CD4-positive, alpha-beta T cell treated with Interleukin-15 for 1 hour (primary cell): ENCODE results near the gene MAF.
A peak's percentile ranks its signal among the peaks of the same experiment; 100 is the strongest.

ENCODE experiments used
- DNase-seq: peaks from one replicate; pipeline ENCODE4 v3.0.0-alpha.2; 2020

The MAF gene

GRCh38 chr16:79610771-79611170, 10.2 kb upstream of the MAF start:
- DNase-seq: no peak

- DNase-seq: no peak
These were observed 9.3 kb upstream of the MAF start for GRCh38 chr16:79609861-79610260.

- no peak for DNase-seq
These were observed 8.4 kb upstream of the MAF start for GRCh38 chr16:79608976-79609375.

- no peak for DNase-seq
These were observed 7.0 kb upstream of the MAF start for GRCh38 chr16:79607587-79607986.

- no peak for DNase-seq
These were observed 5.5 kb upstream of the MAF start for GRCh38 chr16:79605999-79606398.

GRCh38 chr16:79603055-79603454, 2.5 kb upstream of the MAF start:
- DNase-seq: no peak

- DNase-seq: no peak
These were observed 2.1 kb upstream of the MAF start for GRCh38 chr16:79602628-79603014.

- peak; percentile 73 for DNase-seq
These were observed 1.5 kb upstream of the MAF start for GRCh38 chr16:79601931-79602627.

- peak; percentile 19 for DNase-seq
These were observed 774 bp upstream of the MAF start for GRCh38 chr16:79601092-79601930.

- peak; percentile 22 for DNase-seq
These were observed 500 bp downstream of the MAF start for GRCh38 chr16:79599837-79600637.

- DNase-seq: no peak
These were observed 1.2 kb downstream of the MAF start for GRCh38 chr16:79599256-79599836.

- peak; percentile 51 for DNase-seq
These were observed 2.0 kb downstream of the MAF start for GRCh38 chr16:79598348-79599181.

GRCh38 chr16:79598063-79598347, 2.5 kb downstream of the MAF start:
- DNase-seq: no peak

GRCh38 chr16:79597277-79598062, 3.1 kb downstream of the MAF start:
- DNase-seq: no peak

GRCh38 chr16:79595931-79596450, 4.5 kb downstream of the MAF start:
- no peak for DNase-seq

GRCh38 chr16:79595231-79595641, 5.3 kb downstream of the MAF start:
- no peak for DNase-seq

- no peak for DNase-seq
These were observed 6.8 kb downstream of the MAF start for GRCh38 chr16:79593754-79594153.

- DNase-seq: no peak
These were observed 7.4 kb downstream of the MAF start for GRCh38 chr16:79593074-79593531.

- DNase-seq: no peak
These were observed 8.4 kb downstream of the MAF start for GRCh38 chr16:79592186-79592585.

- DNase-seq: no peak
These were observed 10.9 kb downstream of the MAF start for GRCh38 chr16:79589601-79590102.

GRCh38 chr16:79587897-79588296, 12.6 kb downstream of the MAF start:
- no peak for DNase-seq
